Measurements from ENCODE around the gene CASTOR2.
A peak's percentile ranks its signal among the peaks of the same experiment; 100 is the strongest.

CASTOR2 gene

DNA sequence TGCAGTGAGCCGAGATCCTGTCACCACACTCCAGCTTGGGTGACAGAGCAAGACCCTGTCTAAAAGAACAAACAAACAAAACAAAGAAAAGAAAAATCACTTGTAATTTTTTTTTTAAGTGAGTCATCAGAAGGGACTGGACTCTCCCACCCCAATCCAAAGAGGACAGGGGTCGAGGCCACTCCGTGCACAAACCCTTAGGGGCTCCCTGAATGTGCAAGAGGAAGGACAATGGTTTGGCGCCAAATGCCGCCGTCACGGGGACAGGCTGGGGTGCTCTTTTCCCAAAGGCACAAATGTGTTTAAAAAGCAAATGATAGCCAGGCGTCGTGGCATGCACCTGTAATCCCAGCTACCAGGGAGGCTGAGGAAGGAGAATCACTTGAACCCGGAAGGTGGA, 85.3 kb downstream of the CASTOR2 start:
- Histone ChIP-seq H3K9me3 (ENCODE audit: control insufficient read depth, low read length) (no peaks in the 10 kb centered on the region), H3K36me3 (ENCODE audit: control insufficient read depth, insufficient read depth, low read length) (peaks cover 27% of the 10 kb centered on the region), H3K4me1 (ENCODE audit: control insufficient read depth, insufficient read depth, low read length, poor library complexity, severe bottlenecking) (no peaks in the 10 kb centered on the region), H3K27me3 (replicated peaks; ENCODE audit: control insufficient read depth, insufficient read depth, low read length, poor library complexity, severe bottlenecking) (no peaks in the 10 kb centered on the region), H3K4me3 (ENCODE audit: insufficient read depth, low read depth, low read length, poor library complexity, severe bottlenecking) (no peak overlapping the region), H3K27ac (ENCODE audit: insufficient read depth, low read length, poor library complexity, severe bottlenecking) (no peak overlapping the region)
- DNase-seq, result no peak

DNA sequence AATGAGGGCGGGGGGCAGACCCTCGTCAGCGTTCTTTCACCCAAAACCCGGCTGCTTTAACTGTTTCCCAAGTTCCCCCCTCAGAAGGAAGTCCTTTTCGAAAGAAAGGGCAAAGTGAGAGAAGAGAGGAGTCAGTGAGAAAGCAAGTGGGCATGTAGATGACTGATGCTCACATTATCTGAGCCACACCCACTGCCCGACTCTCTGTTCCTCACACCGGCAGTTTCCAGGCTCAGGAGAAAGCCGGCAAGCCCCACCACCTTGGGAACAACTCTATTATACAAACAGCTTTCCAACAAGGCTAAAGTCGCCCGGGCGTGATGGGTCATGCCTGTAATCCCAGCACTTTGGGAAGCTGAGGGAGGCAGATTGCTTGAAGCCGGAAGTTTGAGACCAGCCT, 86.0 kb downstream of the CASTOR2 start:
- H3K4me3 ChIP-seq (ENCODE audit: insufficient read depth, low read depth, low read length, poor library complexity, severe bottlenecking), result no peak overlapping the region
- no peak overlapping the region for H3K27ac ChIP-seq (ENCODE audit: insufficient read depth, low read length, poor library complexity, severe bottlenecking)
- H3K4me1 ChIP-seq (ENCODE audit: control insufficient read depth, insufficient read depth, low read length, poor library complexity, severe bottlenecking), result no peaks in the 10 kb centered on the region
- no peak for DNase-seq
- H3K27me3 ChIP-seq (replicated peaks; ENCODE audit: control insufficient read depth, insufficient read depth, low read length, poor library complexity, severe bottlenecking), result no peaks in the 10 kb centered on the region
- peaks cover 34% of the 10 kb centered on the region for H3K36me3 ChIP-seq (ENCODE audit: control insufficient read depth, insufficient read depth, low read length)
- no peaks in the 10 kb centered on the region for H3K9me3 ChIP-seq (ENCODE audit: control insufficient read depth, low read length)

DNA sequence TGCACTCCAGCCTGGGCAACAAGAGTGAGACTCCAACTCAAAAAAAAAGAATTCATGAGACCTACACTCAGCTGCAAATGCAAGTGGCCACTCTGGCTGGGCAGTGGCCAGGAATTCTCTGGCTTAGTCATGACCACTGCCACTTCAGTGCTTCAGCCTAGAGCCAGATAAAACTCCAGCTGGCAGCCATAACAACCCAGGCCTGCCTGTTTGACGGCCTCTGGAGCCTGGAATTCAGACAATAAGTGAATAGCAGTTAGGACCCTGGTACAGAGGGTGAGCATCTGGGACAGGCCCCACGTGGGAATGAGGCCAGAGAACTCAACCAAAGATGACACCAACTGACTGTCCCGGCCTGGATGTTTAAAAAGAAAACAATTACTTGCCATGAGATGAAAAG, 90.2 kb downstream of the CASTOR2 start:
- no peak overlapping the region for H3K27ac ChIP-seq (ENCODE audit: insufficient read depth, low read length, poor library complexity, severe bottlenecking)
- DNase-seq, result no peak
- no peaks in the 10 kb centered on the region for H3K9me3 ChIP-seq (ENCODE audit: control insufficient read depth, low read length)
- no peak overlapping the region for H3K4me3 ChIP-seq (ENCODE audit: insufficient read depth, low read depth, low read length, poor library complexity, severe bottlenecking)
- H3K36me3 ChIP-seq (ENCODE audit: control insufficient read depth, insufficient read depth, low read length), result peaks cover 53% of the 10 kb centered on the region
- no peaks in the 10 kb centered on the region for H3K27me3 ChIP-seq (replicated peaks; ENCODE audit: control insufficient read depth, insufficient read depth, low read length, poor library complexity, severe bottlenecking)
- H3K4me1 ChIP-seq (ENCODE audit: control insufficient read depth, insufficient read depth, low read length, poor library complexity, severe bottlenecking), result no peaks in the 10 kb centered on the region

DNA sequence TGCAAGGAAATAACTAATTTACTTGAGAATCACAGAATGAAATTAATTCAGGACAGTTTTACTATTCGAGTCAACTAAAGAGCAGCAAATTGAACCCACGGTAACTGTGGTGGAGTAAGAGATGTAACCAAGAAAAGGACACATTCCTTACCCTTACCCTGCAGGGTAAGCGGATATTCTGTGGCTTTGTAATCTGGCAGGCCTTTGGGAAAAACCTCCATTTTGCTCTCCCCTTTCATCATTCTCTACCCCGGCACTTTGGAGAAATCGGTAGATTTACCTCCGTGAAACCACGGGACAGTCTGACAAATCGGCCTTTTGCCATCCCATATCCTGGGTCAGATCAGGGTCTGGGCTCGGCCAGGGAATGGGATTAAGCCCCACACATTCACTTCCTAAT, 90.7 kb downstream of the CASTOR2 start:
- DNase-seq, result no peak
- H3K36me3 ChIP-seq (ENCODE audit: control insufficient read depth, insufficient read depth, low read length), result peaks cover 56% of the 10 kb centered on the region
- no peak overlapping the region for H3K27ac ChIP-seq (ENCODE audit: insufficient read depth, low read length, poor library complexity, severe bottlenecking)

DNA sequence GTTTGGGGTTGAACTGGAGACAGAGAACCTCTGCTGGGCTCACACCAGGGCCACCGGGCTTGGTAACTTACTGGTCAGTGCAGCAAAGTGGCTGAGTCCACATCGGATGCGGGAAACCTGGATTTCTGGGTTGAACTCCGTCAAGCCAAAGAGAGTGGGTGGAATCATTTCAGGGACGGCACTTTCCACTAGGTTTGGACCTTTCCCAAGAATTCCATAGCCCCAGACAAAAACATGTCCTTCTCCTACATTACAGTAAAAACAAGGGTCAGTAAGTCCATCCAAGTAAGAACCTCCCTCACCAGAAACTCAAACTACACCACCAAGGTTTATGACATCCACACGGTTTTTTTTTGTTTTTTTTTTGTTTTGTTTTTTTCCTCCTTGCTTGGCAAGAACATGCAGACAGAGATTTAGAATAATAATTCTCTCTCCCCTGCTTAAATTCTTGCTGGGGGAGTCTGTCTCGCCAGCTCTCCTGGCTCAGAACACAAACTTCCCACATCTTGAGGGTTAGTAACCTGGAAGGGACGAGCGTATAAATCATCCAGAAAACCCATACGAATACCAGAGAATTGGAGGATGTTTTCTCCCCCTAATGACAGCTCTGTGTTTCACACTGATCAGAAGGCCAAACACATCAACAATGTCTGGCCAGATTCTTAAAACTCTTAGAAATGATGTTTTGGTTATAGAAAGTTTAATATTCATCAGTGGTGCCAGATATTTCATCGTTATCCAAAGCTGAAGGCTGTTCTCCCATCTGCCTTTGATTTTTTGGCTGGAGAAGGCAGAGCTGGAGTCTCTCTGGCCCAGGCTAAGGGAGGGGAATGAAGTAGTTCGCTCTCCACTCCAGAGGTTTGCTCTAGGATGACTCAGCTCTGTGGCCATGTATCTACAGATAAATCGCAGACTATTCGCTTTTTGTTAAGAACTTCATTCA, 91.6 kb downstream of the CASTOR2 start:
- Histone ChIP-seq H3K9me3 (ENCODE audit: control insufficient read depth, low read length) (no peaks in the 10 kb centered on the region), H3K36me3 (ENCODE audit: control insufficient read depth, insufficient read depth, low read length) (peaks cover 62% of the 10 kb centered on the region)

More for the DNA sequence above, 90.7 kb downstream of the CASTOR2 start:
- Histone ChIP-seq H3K27me3 (replicated peaks; ENCODE audit: control insufficient read depth, insufficient read depth, low read length, poor library complexity, severe bottlenecking) (no peaks in the 10 kb centered on the region), H3K4me1 (ENCODE audit: control insufficient read depth, insufficient read depth, low read length, poor library complexity, severe bottlenecking) (no peaks in the 10 kb centered on the region), H3K9me3 (ENCODE audit: control insufficient read depth, low read length) (no peaks in the 10 kb centered on the region), H3K4me3 (ENCODE audit: insufficient read depth, low read depth, low read length, poor library complexity, severe bottlenecking) (no peak overlapping the region)

DNA sequence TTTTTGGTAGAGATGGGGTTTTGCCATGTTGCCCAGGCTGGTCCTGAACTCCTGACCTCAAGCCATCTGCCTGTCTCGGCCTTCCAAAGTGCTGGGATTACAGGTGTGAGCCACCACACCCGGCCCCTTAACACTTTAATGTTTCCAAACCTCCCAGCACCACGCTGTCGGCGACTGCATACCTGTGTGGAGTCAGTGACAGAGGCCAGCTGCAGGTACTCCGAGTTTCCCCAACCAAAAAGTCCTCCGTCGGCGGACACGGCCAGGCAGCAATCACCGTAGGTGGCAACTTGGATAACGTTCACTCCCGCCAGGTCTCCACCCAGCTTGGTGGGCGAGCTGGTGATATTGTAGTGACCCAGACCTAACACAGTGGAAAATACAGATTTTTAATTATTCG, 93.9 kb downstream of the CASTOR2 start:
- Histone ChIP-seq H3K4me3 (ENCODE audit: insufficient read depth, low read depth, low read length, poor library complexity, severe bottlenecking) (no peak overlapping the region), H3K4me1 (ENCODE audit: control insufficient read depth, insufficient read depth, low read length, poor library complexity, severe bottlenecking) (no peaks in the 10 kb centered on the region), H3K27me3 (replicated peaks; ENCODE audit: control insufficient read depth, insufficient read depth, low read length, poor library complexity, severe bottlenecking) (no peaks in the 10 kb centered on the region), H3K9me3 (ENCODE audit: control insufficient read depth, low read length) (no peaks in the 10 kb centered on the region), H3K27ac (ENCODE audit: insufficient read depth, low read length, poor library complexity, severe bottlenecking) (no peak overlapping the region), H3K36me3 (ENCODE audit: control insufficient read depth, insufficient read depth, low read length) (peaks cover 70% of the 10 kb centered on the region)
- DNase-seq, result no peak

More for the DNA sequence above, 91.6 kb downstream of the CASTOR2 start:
- no peak for DNase-seq
- Histone ChIP-seq H3K27ac (ENCODE audit: insufficient read depth, low read length, poor library complexity, severe bottlenecking) (no peak overlapping the region), H3K27me3 (replicated peaks; ENCODE audit: control insufficient read depth, insufficient read depth, low read length, poor library complexity, severe bottlenecking) (no peaks in the 10 kb centered on the region), H3K4me3 (ENCODE audit: insufficient read depth, low read depth, low read length, poor library complexity, severe bottlenecking) (no peak overlapping the region), H3K4me1 (ENCODE audit: control insufficient read depth, insufficient read depth, low read length, poor library complexity, severe bottlenecking) (no peaks in the 10 kb centered on the region)

DNA sequence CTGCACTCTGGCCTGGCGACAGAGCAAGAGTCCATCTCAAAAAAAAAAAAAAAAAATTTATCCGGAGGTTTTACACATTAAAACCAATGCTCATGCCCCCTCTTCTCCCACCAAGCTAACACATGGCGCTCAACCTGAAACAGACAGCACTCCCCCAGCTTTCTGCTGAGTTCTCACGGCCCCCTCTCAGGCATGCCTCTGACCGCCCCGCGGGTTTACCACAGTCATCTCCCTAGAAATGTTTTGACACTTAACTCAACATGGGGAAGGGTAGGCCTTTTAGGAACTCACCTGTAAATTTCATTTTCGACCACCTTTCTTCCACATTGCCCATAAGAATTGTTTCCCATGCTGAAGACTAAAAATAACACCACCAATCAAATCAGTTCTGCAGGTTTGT, 99.8 kb downstream of the CASTOR2 start:
- Histone ChIP-seq H3K9me3 (ENCODE audit: control insufficient read depth, low read length) (no peaks in the 10 kb centered on the region), H3K36me3 (ENCODE audit: control insufficient read depth, insufficient read depth, low read length) (peaks cover 66% of the 10 kb centered on the region), H3K27me3 (replicated peaks; ENCODE audit: control insufficient read depth, insufficient read depth, low read length, poor library complexity, severe bottlenecking) (no peaks in the 10 kb centered on the region), H3K4me1 (ENCODE audit: control insufficient read depth, insufficient read depth, low read length, poor library complexity, severe bottlenecking) (no peaks in the 10 kb centered on the region), H3K27ac (ENCODE audit: insufficient read depth, low read length, poor library complexity, severe bottlenecking) (no peak overlapping the region), H3K4me3 (ENCODE audit: insufficient read depth, low read depth, low read length, poor library complexity, severe bottlenecking) (no peak overlapping the region)
- DNase-seq, result no peak

DNA sequence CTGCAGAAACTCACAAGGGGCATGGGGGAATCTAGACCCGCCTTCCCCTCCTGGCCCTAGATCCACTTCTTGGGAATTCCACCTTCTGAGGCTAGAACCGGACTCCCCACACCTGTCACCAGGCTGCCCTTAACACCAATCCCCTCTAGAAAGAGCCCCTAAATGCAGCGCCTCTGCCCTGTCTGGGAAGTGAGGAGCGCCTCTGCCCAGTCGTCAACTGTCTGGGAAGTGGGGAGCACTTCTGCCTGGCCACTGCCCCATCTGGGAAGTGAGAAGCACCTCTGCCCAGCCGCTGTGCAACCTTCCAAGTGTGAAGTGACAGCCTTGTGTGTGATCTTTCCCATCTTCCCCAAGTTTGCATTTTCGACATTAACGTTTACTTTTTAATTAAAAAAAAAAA, 100.3 kb downstream of the CASTOR2 start:
- no peak overlapping the region for H3K4me3 ChIP-seq (ENCODE audit: insufficient read depth, low read depth, low read length, poor library complexity, severe bottlenecking)
- no peaks in the 10 kb centered on the region for H3K9me3 ChIP-seq (ENCODE audit: control insufficient read depth, low read length)
- H3K36me3 ChIP-seq (ENCODE audit: control insufficient read depth, insufficient read depth, low read length), result peaks cover 68% of the 10 kb centered on the region
- no peaks in the 10 kb centered on the region for H3K4me1 ChIP-seq (ENCODE audit: control insufficient read depth, insufficient read depth, low read length, poor library complexity, severe bottlenecking)
- DNase-seq, result no peak
- no peak overlapping the region for H3K27ac ChIP-seq (ENCODE audit: insufficient read depth, low read length, poor library complexity, severe bottlenecking)
- H3K27me3 ChIP-seq (replicated peaks; ENCODE audit: control insufficient read depth, insufficient read depth, low read length, poor library complexity, severe bottlenecking), result no peaks in the 10 kb centered on the region

DNA sequence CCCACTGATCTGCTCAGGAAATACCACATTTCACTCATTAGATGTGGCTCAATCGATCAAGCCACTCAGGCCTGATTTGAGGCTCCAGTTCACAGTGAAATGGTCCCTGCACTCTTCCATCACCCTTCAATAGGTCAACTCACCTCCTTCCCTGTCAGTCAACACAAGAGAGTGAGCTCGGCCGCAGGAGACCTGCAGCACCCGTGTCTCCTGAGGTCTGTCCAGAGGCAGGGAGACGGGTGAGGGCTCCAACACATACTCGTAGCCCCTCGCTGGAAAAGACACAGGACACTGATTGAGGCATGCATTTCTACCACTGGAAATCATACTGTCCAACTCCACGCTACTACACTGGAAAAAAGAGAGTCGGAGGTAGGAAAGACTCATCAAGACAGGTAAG, 102.0 kb downstream of the CASTOR2 start:
- no peak for DNase-seq
- Histone ChIP-seq H3K4me1 (ENCODE audit: control insufficient read depth, insufficient read depth, low read length, poor library complexity, severe bottlenecking) (no peaks in the 10 kb centered on the region), H3K36me3 (ENCODE audit: control insufficient read depth, insufficient read depth, low read length) (peaks cover 52% of the 10 kb centered on the region), H3K4me3 (ENCODE audit: insufficient read depth, low read depth, low read length, poor library complexity, severe bottlenecking) (no peak overlapping the region), H3K27ac (ENCODE audit: insufficient read depth, low read length, poor library complexity, severe bottlenecking) (no peak overlapping the region), H3K9me3 (ENCODE audit: control insufficient read depth, low read length) (no peaks in the 10 kb centered on the region), H3K27me3 (replicated peaks; ENCODE audit: control insufficient read depth, insufficient read depth, low read length, poor library complexity, severe bottlenecking) (no peaks in the 10 kb centered on the region)

DNA sequence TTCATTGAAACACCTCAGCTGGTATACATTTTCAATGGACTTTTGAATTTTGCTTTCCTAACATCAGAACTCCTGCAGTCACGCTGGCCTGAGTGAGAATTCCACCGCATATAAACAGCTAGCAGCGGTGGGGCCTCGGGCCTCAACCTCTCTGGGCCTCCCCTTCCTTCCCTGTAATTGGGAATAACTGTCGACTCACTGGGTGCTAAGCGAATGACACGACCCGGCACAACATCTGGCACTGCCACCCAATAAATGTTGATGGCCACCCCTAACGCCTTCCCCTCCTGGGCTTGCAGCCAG, 108.4 kb downstream of the CASTOR2 start:
- H3K27ac ChIP-seq (ENCODE audit: insufficient read depth, low read length, poor library complexity, severe bottlenecking), result peak overlapping the region; percentile 82
- no peak for DNase-seq
- no peaks in the 10 kb centered on the region for H3K9me3 ChIP-seq (ENCODE audit: control insufficient read depth, low read length)
- H3K4me3 ChIP-seq (ENCODE audit: insufficient read depth, low read depth, low read length, poor library complexity, severe bottlenecking), result peak overlapping the region; percentile 81
- no peaks in the 10 kb centered on the region for H3K27me3 ChIP-seq (replicated peaks; ENCODE audit: control insufficient read depth, insufficient read depth, low read length, poor library complexity, severe bottlenecking)
- no peaks in the 10 kb centered on the region for H3K4me1 ChIP-seq (ENCODE audit: control insufficient read depth, insufficient read depth, low read length, poor library complexity, severe bottlenecking)
- H3K36me3 ChIP-seq (ENCODE audit: control insufficient read depth, insufficient read depth, low read length), result peaks cover 10% of the 10 kb centered on the region

Data from effector memory CD4-positive, alpha-beta T cell (primary cell).